NCI-H2227 treated with DMSO at 0.1 percent for 48 hours (cell line): ENCODE results near the gene C6orf120.

Source experiments
- DNase-seq: peaks from one replicate; lab custom pipeline; 2025; lab: John Stamatoyannopoulos, UW

C6orf120 gene

GRCh38 chr6:169701954-169702839 is at the start of gene C6orf120, which contains the start of gene WDR27:
Gene C6orf120, plus strand, starts transcription at chr6:169702126. Its CDS starts 334 bp downstream, at chr6:169702460.
Gene WDR27, minus strand, starts transcription at chr6:169702029. Its CDS starts 13,024 bp downstream, at chr6:169689005.
- DNase-seq: peak; percentile 85

GRCh38 chr6:169652896-169653295 is 49.0 kb upstream of the C6orf120 start:
- no peak for DNase-seq

DNA sequence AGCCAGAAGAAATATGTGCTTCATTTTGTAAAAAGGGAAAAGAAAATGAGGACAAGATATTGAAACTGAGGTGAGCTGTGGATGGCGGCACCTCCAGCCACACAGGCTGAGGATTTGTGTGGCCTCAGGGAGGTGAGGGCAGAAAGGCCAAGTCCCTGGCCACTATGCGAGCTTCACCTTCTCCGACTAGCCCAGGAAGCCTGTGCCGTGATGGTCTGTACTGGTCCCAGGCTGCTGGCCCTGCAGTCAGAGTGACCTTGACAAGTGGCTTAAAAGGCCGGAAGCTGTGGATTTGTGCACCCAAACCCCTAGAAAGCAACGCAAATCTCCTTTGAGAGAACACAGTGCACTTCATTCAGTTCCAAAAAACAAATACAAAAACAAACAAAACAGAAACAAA is 48.2 kb upstream of the C6orf120 start:
- DNase-seq: no peak

GRCh38 chr6:169654598-169655391 is 47.1 kb upstream of the C6orf120 start:
- DNase-seq: peak; percentile 77

DNA sequence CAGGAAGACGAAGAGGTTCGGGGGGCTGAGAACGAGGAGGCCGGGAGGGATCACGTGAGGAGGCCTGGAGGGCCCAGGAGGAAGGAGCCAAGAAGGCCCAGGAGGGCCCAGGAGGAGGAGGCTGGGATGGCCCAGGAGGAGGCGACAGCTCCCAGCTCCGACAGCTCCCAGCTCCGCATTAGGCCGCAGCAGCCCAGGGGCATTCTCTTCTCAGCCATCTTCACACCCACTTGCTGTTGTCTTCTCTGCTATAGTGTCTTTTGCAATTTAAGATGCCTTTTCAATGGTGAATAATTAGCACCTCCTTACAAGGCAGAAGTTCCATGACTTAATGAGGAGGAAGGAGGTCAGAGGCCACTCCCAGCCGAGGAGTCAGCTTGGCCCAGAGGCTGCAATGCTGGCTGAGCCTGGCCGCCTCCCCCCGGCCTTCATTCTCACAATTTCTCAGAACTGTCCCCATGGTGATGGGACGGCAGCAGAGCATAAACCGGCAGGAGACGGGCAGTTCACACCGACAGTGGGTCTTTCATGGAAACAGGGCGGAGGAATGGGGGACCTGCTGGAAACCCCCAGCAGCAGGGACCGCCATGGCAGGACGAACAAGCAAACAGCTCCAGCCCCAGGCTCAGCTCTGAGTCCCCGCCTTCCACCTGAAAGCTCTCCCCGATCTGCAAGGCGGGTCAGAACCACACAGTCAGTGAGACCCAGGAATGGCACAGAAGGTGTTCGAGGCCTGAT is 45.2 kb upstream of the C6orf120 start:
- DNase-seq: no peak

GRCh38 chr6:169657284-169657610 is 44.7 kb upstream of the C6orf120 start:
- no peak for DNase-seq

DNA sequence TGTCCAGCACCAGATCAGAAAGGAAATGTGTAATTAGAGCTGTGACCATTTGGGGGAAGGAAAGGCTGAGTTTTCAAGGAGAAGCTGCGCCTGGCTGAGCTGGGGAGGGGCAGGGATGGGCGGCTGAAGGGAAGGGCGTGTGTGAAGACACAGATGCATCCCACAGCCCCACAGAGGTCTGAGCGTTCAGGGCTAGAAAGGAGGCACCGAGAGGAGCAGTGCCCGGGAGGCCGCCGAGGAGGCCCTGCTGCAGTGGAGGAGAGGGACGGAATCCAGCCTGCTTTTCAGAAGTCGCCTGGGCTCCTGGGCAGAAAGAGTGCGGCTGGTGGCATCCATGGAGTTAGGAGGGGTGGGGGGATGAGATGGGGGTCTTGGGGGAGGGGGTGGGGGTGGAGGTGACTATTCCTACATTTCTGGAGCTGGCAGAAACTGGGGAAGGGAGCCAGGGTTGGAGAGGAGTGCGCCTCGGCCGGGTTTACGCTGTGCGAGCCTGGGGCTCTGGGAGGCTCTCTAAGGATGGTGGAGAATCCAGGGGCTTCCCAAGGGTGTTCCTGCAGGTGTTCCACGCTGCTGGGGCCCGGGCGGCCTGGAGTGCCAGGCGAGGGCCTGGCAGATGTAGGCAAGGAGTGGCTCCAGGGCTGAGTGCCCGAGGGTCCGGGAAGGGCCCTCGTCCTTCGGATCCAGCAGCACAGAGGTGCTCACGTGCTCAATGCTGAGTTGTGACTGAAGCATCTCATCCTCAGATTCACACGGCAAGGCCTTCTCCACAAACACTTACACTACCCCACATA is 41.9 kb upstream of the C6orf120 start:
- no peak for DNase-seq

GRCh38 chr6:169660751-169661390 is 41.1 kb upstream of the C6orf120 start:
- DNase-seq: no peak

GRCh38 chr6:169661391-169661756 is 40.6 kb upstream of the C6orf120 start:
- no peak for DNase-seq

DNA sequence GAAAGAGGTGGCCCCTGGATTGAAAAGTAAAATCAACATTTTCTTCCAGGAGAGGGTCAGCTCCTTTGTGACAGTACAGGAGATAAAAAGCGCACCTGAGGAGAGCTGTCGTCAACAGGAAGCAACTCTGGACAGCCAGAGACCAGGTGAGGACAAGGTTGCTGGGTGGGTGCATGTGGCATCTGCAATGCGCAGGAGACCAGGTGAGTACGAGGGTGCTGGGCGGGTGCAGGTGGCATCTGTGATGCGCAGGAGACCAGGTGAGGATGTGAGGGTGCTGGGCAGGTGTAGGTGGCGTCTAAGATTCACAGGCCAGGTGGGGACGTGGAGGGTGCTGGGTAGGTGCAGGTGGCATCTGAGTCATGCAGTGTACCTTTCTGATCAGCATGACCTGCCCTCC is 38.5 kb upstream of the C6orf120 start:
- DNase-seq: no peak

DNA sequence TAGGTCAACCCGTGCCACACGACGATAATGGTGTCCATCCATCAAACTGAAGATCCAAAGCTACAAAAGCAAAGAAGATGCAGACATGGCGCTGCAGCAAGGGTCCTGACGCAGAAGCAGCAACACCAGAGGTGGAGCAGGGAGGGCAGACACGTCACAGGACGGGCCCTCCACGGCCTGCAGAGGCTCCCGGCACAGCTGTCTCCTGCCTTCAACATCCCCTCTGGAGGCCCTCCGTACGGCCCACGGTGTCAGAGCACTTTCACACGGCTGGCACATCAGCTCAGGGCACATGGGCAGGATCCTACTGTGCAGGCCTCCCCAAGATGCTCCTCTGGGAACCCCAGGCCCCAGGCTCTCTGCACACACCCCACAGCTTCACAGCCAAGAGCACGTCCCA is 37.7 kb upstream of the C6orf120 start:
- no peak for DNase-seq

GRCh38 chr6:169665289-169665688 is 36.6 kb upstream of the C6orf120 start:
- no peak for DNase-seq

- no peak for DNase-seq
Measured at GRCh38 chr6:169666441-169666840, 35.5 kb upstream of the C6orf120 start.

DNA sequence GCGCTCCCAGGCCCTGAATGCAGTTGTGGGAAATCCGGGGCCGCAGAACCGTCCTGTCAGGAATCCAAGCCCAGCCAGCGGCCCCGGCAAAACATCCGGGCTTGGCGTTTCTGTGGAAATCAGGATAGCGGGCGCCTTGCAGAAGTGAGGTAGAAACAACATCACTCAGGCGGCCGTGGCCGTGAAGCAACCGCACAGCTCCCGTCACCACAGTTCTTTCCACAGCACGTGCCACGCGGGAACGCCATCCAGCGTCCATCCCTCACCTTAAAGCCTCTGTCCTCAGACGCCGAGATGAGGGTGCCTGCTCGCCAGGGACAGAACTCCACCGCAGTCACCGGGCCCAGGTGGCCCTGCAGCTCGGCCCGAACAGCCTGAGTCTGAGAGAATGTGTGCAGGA is 34.2 kb upstream of the C6orf120 start:
- DNase-seq: no peak

- DNase-seq: no peak
Measured at GRCh38 chr6:169668203-169668847, 33.6 kb upstream of the C6orf120 start.

DNA sequence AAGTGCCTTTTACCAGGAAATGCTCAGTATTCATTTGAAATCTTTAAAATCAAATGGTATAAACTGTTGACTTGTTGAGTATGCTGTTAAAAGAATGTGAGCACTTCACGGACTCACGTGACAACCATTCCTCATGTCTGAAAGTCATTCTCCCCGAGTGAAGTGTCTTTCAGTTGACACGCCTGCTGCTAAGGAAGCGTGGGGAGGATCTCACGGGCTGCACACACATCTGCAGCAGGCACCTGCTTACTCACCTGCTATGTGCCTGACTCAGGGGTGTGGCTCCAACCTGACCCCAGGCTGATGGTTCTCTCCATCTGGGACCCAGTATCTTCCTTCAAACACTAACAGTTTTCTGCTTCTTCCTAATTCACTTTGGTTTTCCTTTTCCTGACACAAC is 32.8 kb upstream of the C6orf120 start:
- DNase-seq: no peak

- no peak for DNase-seq
Measured at GRCh38 chr6:169669889-169670288, 32.0 kb upstream of the C6orf120 start.

DNA sequence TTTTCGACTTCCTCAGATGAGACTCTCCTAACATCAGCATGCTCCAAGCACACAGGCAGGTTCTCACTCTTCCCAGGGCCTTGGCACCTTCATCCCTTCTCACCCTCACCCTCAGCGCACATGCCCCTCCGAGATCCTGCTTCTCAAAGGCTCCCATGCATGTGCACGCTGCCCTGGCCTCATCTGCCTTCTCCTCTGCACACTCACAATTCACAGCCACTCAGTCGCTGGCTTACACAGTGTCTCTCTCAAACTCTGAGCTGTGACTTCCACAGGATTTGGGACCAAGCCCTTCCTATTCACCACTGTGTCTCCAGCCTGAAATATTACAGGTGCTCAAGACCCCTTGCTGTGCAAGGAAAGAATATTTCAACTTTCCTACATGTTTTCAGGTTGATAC is 30.4 kb upstream of the C6orf120 start:
- no peak for DNase-seq

GRCh38 chr6:169675011-169675410 is 26.9 kb upstream of the C6orf120 start:
- no peak for DNase-seq

GRCh38 chr6:169677096-169677495 is 24.8 kb upstream of the C6orf120 start:
- no peak for DNase-seq

DNA sequence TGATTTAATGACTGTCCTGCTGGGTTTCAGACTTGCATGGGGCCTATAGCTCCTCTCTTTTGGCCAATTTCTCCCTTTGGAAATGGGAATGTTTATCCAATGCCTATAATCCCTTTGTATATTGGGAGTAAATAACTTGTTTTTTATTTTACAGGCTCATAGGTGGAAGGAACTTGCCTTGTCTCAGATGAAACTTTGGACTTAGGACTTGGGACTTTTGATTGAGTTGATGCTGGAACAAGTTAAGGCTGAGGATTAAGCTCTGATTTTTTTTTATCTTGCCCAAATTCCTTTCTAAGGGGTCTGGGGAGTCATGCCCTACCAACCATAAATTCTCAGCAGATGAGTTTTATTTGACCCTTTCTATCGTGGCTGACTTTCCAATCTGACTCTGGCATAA is 23.6 kb upstream of the C6orf120 start:
- DNase-seq: no peak
